GF-D8 (cell line): ENCODE data around the gene PPP1R37.

Experiments
- DNase-seq: peaks from one replicate; lab custom pipeline; 2025; lab: John Stamatoyannopoulos, UW

PPP1R37 gene

GRCh38 chr19:45153339-45154063 is 60.5 kb downstream of the PPP1R37 start:
- DNase-seq: no peak

- DNase-seq: no peak
Measured at GRCh38 chr19:45154064-45154827, 61.3 kb downstream of the PPP1R37 start.

GRCh38 chr19:45156011-45156630 is 63.1 kb downstream of the PPP1R37 start:
- no peak for DNase-seq

GRCh38 chr19:45156751-45157150 is 63.8 kb downstream of the PPP1R37 start:
- no peak for DNase-seq

- no peak for DNase-seq
Measured at GRCh38 chr19:45158503-45159209, 65.7 kb downstream of the PPP1R37 start.

GRCh38 chr19:45159210-45159970 is 66.4 kb downstream of the PPP1R37 start:
- DNase-seq: no peak

- DNase-seq: no peak
Measured at GRCh38 chr19:45159971-45160324, 67.0 kb downstream of the PPP1R37 start.

GRCh38 chr19:45160870-45161737 is 68.1 kb downstream of the PPP1R37 start, which contains the start of gene NKPD1:
Gene NKPD1, minus strand, starts transcription at chr19:45160982. Its CDS starts 832 bp downstream, at chr19:45160150.
- no peak for DNase-seq

GRCh38 chr19:45161738-45162607 is 69.0 kb downstream of the PPP1R37 start:
- DNase-seq: no peak

GRCh38 chr19:45162608-45163143 is 69.7 kb downstream of the PPP1R37 start:
- DNase-seq: no peak

- DNase-seq: no peak
Measured at GRCh38 chr19:45163156-45163555, 70.2 kb downstream of the PPP1R37 start.

GRCh38 chr19:45163751-45164460 is 70.9 kb downstream of the PPP1R37 start:
- no peak for DNase-seq

GRCh38 chr19:45164577-45165335 is 71.8 kb downstream of the PPP1R37 start:
- DNase-seq: peak; percentile 44

GRCh38 chr19:45166723-45167252 is 73.8 kb downstream of the PPP1R37 start:
- DNase-seq: no peak

- no peak for DNase-seq
Measured at GRCh38 chr19:45168767-45169351, 75.9 kb downstream of the PPP1R37 start.

- no peak for DNase-seq
Measured at GRCh38 chr19:45169602-45170001, 76.6 kb downstream of the PPP1R37 start.
